ENCODE data around the gene PCF11.
A peak's percentile ranks its signal among the peaks of the same experiment; 100 is the strongest.
"Not testable (repeated sequence)": the region's sequence is repeated elsewhere in the genome, so short reads cannot be mapped to it uniquely, and the experiment has no call there.

The PCF11 gene

DNA sequence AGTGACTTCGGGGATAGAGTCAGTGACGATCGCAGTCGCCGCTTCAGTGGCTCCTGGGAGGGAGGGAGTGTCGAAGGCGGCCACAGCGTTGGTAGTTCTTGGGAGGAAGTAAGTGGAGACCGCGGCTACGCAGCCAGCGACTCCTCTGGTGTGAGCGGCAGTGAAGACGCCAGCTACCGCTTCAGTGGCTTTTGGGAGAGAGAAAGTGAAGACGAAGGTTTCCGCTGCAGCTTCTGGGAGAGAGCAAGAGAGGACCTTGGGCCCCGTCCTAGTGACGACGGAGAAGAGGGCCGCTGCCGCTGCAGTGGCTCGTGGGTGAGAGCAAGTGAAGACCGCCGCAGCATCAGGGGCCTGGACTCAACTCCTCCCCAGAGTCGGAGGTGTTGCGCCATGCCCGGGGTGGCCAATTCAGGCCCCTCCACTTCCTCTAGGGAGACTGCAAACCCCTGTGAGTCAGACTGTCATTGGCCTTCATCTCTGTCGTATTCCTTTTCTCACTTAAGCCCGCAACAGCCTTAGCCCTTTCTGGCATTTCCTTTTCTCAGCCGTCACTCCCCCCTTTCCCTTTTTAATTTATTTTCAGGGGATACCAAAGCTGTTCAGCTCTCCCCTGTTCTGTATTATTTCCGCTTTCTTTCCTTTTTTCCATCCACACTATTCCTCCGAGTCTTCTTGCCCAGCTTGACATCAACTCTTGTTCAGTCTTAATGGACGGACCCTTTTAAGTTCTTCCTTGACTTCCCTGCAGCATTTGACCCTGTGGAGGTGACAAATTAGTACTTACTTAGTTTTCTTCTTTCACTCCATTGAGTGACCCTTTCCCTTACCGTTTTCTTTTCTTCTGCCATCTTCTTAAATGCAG lies 37.6 kb downstream of the PCF11 start:
- peak overlapping the region; percentile 95 for H3K4me3 Mint-ChIP-seq
- no peaks in the 10 kb centered on the region for H3K9me3 Mint-ChIP-seq
- H3K27me3 Mint-ChIP-seq = no peaks in the 10 kb centered on the region
- peak overlapping the region; percentile 90 for H3K27ac Mint-ChIP-seq
- peak; percentile 85 for ATAC-seq
- peaks cover 16% of the 10 kb centered on the region for H3K36me3 Mint-ChIP-seq
- peaks cover 35% of the 10 kb centered on the region for H3K4me1 Mint-ChIP-seq

- Mint-ChIP-seq H3K4me3 (peak overlapping the region; percentile 95), H3K9me3 (no peaks in the 10 kb centered on the region), H3K4me1 (peaks cover 40% of the 10 kb centered on the region), H3K36me3 (peaks cover 16% of the 10 kb centered on the region), H3K27me3 (no peaks in the 10 kb centered on the region), H3K27ac (peak overlapping the region; percentile 90)
- ATAC-seq = no peak
Measured at GRCh38 chr11:83195143-83195466, 38.2 kb downstream of the PCF11 start.

DNA sequence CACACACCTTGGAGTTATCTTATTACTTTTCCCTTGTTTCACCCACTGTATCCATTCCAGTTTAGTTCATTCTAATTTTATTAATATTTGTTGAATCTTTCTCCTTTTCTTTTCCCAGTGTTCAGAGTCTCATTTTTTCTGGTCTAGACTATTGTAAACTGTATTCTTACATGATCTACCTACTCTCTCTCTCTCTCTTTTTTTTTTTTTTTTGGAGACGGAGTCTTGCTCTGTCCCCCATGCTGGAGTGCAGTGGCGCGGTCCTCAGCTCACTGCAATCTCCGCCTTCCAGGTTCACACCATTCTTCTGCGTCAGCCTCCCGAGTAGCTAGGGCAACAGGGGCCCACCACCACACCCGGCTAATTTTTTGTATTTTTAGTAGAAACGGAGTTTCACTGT lies 38.7 kb downstream of the PCF11 start:
- Mint-ChIP-seq H3K9me3 (no peaks in the 10 kb centered on the region), H3K27ac (peak overlapping the region; percentile 90), H3K4me3 (peak overlapping the region; percentile 43), H3K4me1 (peaks cover 45% of the 10 kb centered on the region), H3K36me3 (peaks cover 16% of the 10 kb centered on the region), H3K27me3 (no peaks in the 10 kb centered on the region)
- ATAC-seq = no peak

DNA sequence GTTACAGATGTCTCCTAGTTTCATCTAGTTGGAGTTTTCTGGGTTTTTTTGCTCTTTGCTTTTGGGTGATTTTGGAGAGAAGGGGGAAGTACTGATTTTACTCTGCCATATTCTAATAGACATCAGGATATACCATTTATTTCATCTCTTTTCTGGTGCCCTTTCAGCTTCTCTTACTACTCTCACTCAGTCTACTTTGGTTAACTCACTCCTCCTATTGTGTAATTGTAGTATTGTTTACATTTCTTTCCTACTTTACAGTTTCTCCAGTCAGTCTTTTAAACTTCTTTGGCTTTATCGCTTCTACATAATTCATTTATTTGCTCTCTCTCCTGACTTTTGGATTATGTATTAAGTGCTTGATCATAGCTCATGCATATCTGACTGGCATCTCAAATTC lies 43.1 kb downstream of the PCF11 start:
- Mint-ChIP-seq H3K27me3 (no peaks in the 10 kb centered on the region), H3K36me3 (peaks cover 41% of the 10 kb centered on the region), H3K4me1 (peaks cover 32% of the 10 kb centered on the region), H3K9me3 (no peaks in the 10 kb centered on the region), H3K27ac (no peak overlapping the region), H3K4me3 (no peak overlapping the region)
- no peak for ATAC-seq

DNA sequence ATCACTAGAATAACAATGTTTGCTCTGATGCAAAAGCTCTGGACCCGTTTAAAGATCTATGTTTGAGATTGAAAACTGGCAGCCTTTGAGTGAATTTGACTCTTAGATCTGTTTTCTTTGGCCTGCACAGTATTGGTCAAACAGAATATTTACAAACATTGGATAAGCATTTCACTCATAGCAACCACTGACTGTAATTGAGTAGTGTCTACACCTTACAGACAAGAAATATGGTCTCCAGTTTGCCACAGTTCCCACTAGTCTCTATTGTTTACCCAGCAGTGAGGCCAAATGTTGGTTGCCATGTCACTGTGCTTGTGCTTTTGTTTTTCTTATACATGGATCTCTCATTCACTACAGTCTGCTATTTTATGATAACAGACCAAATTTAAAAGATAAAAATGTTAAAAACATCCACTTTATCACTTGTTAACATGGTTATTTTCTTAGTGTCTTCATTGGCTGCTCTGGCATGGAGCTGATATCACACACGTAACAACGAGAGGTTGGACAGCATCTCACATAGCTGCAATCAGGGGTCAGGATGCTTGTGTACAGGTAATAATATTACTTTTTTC lies 48.8 kb downstream of the PCF11 start:
- Mint-ChIP-seq H3K36me3 (peaks cover 64% of the 10 kb centered on the region), H3K4me1 (no peaks in the 10 kb centered on the region), H3K27ac (no peak overlapping the region), H3K4me3 (no peak overlapping the region), H3K27me3 (no peaks in the 10 kb centered on the region), H3K9me3 (no peaks in the 10 kb centered on the region)
- no peak for ATAC-seq

DNA sequence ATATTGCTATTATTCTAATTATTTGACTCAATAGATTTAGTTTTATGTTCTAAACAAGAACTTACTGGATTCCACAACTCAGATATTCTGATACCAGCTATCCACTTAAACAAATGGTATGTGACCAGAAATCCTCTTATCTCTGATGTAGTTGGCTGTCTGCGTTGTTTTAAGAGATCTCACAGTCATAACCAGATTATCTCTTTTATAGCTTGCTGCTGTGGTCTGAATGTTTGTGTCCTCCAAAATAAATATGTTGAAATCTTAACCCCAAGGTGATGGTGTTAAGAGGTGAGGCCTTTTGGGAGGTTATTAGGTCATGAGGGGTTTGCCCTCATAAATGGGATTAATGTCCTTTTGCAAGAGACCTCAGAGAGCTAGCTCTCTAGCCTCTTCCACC lies 49.3 kb downstream of the PCF11 start:
- H3K4me1 Mint-ChIP-seq = no peaks in the 10 kb centered on the region

GRCh38 chr11:83206771-83207382 lies 49.9 kb downstream of the PCF11 start:
- H3K27me3 Mint-ChIP-seq, H3K4me3 Mint-ChIP-seq, ATAC-seq, H3K4me1 Mint-ChIP-seq, H3K9me3 Mint-ChIP-seq: not testable (repeated sequence)
- Mint-ChIP-seq H3K36me3 (peaks cover 59% of the 10 kb centered on the region), H3K27ac (peak overlapping the region; percentile 7)

More for the DNA sequence above, 49.3 kb downstream of the PCF11 start:
- Mint-ChIP-seq H3K36me3 (peaks cover 60% of the 10 kb centered on the region), H3K27me3 (no peaks in the 10 kb centered on the region), H3K27ac (no peak overlapping the region), H3K9me3 (no peaks in the 10 kb centered on the region), H3K4me3 (no peak overlapping the region)
- no peak for ATAC-seq

GRCh38 chr11:83219095-83219494 lies 62.2 kb downstream of the PCF11 start:
- Mint-ChIP-seq H3K9me3 (no peaks in the 10 kb centered on the region), H3K27ac (no peak overlapping the region), H3K36me3 (peaks cover 26% of the 10 kb centered on the region), H3K4me1 (no peaks in the 10 kb centered on the region), H3K4me3 (no peak overlapping the region), H3K27me3 (no peaks in the 10 kb centered on the region)
- no peak for ATAC-seq

GRCh38 chr11:83220260-83220659 lies 63.3 kb downstream of the PCF11 start:
- Mint-ChIP-seq H3K4me3 (no peak overlapping the region), H3K9me3 (no peaks in the 10 kb centered on the region), H3K36me3 (peaks cover 23% of the 10 kb centered on the region), H3K4me1 (no peaks in the 10 kb centered on the region), H3K27ac (no peak overlapping the region), H3K27me3 (no peaks in the 10 kb centered on the region)
- no peak for ATAC-seq

DNA sequence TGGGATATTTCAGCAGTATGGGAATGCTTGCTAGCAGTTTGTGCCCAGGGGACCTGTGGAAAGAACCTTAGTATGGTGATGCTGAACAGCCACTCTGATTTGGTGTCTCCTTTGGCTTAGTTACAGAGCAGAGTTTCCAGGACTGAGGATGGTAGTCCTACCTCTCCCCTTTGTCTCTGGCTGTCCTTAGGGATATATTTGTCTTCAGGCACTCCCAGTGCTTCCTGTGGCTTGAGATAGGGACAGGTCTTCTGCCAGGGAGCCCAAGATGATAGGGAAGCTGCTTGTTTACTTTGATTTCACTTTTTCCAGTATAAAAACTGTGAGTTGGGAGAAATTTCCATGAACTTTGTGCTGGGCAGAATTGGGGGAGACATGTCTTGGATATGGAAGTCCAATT lies 64.8 kb downstream of the PCF11 start:
- no peaks in the 10 kb centered on the region for H3K4me1 Mint-ChIP-seq
- ATAC-seq = no peak
- no peaks in the 10 kb centered on the region for H3K27me3 Mint-ChIP-seq
- no peaks in the 10 kb centered on the region for H3K9me3 Mint-ChIP-seq
- no peak overlapping the region for H3K4me3 Mint-ChIP-seq
- peaks cover 17% of the 10 kb centered on the region for H3K36me3 Mint-ChIP-seq
- H3K27ac Mint-ChIP-seq = no peak overlapping the region

DNA sequence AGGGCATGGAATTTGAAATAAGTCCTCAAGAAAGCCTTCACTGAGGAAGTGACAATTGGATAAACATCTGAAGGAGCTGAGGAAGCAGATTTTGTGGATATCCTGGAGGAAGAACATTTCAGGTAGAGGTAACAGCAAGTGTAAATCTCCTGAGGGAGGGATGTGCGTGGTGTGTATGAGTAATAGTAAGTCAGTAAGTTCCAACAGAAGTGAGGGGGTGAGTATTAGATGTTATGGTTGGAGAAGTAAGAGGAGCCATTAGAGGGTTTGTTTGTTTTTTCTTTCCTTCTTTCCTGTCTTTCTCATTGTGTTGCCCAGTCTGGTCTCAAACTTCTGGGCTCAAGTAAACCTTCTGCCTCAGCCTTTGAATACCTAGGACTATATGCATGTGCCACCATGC lies 65.6 kb downstream of the PCF11 start:
- no peaks in the 10 kb centered on the region for H3K9me3 Mint-ChIP-seq
- H3K4me1 Mint-ChIP-seq = no peaks in the 10 kb centered on the region
- ATAC-seq = no peak
- peaks cover 17% of the 10 kb centered on the region for H3K36me3 Mint-ChIP-seq
- no peaks in the 10 kb centered on the region for H3K27me3 Mint-ChIP-seq
- H3K27ac Mint-ChIP-seq = no peak overlapping the region
- no peak overlapping the region for H3K4me3 Mint-ChIP-seq

GRCh38 chr11:83223457-83223856 lies 66.5 kb downstream of the PCF11 start:
- no peaks in the 10 kb centered on the region for H3K4me1 Mint-ChIP-seq

GRCh38 chr11:83235825-83236224 lies 78.9 kb downstream of the PCF11 start:
- peaks cover 45% of the 10 kb centered on the region for H3K36me3 Mint-ChIP-seq
- ATAC-seq = no peak
- H3K4me1 Mint-ChIP-seq = no peaks in the 10 kb centered on the region
- no peaks in the 10 kb centered on the region for H3K9me3 Mint-ChIP-seq
- H3K27ac Mint-ChIP-seq = no peak overlapping the region
- no peaks in the 10 kb centered on the region for H3K27me3 Mint-ChIP-seq
- H3K4me3 Mint-ChIP-seq = no peak overlapping the region

More at GRCh38 chr11:83223457-83223856, 66.5 kb downstream of the PCF11 start:
- H3K9me3 Mint-ChIP-seq = no peaks in the 10 kb centered on the region
- no peaks in the 10 kb centered on the region for H3K27me3 Mint-ChIP-seq
- H3K4me3 Mint-ChIP-seq = no peak overlapping the region
- no peak for ATAC-seq
- H3K36me3 Mint-ChIP-seq = peaks cover 17% of the 10 kb centered on the region
- H3K27ac Mint-ChIP-seq = no peak overlapping the region
